HG02852 (cell line): Measurements from ENCODE around the gene HOXC6.

ENCODE experiments used
- ATAC-seq: cut with Tn5 transposase; IDR thresholded peaks from one replicate; pipeline ENCODE4 v1.9.1; 2021; ENCODE audit warnings: mild to moderate bottlenecking, moderate library complexity; ENCODE audit not compliant: unreplicated experiment

Gene HOXC6

DNA sequence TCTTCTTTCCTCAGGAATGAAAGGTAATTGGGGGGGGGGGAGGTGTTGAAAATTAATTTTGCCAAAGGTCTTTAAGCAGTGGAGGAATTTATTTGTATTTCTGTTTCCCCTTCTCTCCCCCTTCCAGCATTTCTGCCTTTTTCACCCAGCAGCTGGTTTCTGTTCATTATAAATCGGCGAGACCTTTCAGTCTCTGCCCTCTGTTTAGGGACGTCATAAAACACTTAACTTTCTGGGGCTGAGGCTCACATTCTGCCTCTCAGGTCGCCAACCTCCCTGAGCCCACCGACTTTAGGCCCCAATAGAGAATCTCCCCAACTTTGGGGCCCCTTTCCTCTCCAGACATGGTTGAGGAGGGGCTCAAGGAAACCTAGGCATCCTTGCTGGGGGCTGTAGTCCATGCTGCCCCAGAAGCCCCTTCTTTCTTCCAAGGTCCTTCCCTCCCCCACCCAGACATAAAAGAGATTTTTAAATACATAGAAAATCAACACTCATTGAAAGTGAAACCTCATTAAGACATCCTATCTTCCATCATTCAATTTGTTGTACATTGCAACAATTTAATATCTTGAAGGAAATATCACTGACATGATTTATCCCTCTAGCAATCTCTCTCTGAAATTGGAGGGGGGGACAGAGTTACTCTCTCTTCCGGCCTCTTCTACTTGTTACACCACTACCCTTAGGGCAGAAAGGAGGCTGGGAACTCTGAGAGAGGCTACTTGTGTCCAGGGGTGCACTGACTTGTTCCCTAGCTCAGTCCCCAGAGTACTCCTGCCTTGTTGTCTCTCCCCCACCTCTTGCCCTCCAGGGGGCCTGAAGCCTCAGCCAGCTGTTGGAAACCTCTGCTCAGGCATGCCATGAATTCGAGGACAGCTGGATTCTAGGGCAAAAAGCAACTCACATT lies 2.5 kb upstream of the HOXC6 start:
- no peak for ATAC-seq

- ATAC-seq = no peak
These were observed 1.4 kb upstream of the HOXC6 start for GRCh38 chr12:54026640-54027441.

DNA sequence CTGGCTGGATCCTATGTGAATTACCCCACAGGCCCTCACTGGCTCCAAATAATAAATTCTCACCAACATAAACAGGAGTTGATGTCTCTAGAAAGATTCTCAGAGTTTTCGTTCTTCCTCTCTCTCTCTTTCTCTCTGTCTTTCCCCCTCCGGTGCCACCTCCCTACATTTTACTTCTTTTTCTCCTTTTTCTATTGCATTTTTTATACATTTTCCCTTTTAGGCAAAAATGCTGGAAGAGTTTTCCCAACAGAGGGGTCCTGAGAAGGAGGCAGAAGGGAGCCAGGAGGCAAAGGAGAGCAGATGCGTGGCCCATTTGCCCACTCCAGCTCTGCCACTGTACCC lies 826 bp upstream of the HOXC6 start:
- no peak for ATAC-seq

GRCh38 chr12:54029529-54030441 lies 1.5 kb downstream of the HOXC6 start:
- no peak for ATAC-seq

DNA sequence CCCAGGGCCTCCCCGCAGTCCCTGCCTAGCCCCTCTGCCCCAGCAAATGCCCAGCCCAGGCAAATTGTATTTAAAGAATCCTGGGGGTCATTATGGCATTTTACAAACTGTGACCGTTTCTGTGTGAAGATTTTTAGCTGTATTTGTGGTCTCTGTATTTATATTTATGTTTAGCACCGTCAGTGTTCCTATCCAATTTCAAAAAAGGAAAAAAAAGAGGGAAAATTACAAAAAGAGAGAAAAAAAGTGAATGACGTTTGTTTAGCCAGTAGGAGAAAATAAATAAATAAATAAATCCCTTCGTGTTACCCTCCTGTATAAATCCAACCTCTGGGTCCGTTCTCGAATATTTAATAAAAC lies 2.2 kb downstream of the HOXC6 start:
- no peak for ATAC-seq

DNA sequence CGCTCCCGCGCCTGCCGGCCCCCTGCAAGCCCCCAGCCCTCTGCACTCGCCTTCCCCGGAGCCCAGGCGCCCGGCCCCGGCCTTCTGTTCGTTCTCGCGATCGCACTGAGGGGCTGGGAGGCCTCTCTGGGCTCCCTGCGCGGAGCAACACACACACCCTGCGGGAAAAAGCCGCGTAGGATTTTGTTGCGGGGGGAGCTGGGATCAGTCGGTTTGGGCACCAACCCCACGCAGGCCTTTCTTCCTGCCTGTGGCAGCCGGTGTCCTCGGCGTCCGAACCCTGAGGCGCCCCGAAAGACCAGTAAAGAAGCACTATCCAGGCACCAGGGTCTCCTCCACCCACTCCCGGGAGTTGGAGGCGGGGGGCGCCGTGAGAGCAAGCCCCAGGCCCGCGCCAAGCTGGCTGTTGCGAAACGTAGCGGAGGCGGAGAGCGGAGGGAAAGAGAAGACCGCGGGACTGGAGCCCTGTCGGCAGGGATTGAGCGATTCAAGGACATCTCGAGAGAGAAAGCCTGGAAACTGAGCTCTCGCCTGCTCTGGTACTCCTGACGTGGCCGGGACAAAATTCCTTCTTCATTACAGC lies 2.7 kb downstream of the HOXC6 start:
- no peak for ATAC-seq

- no peak for ATAC-seq
These were observed 3.2 kb downstream of the HOXC6 start for GRCh38 chr12:54031480-54031879.

DNA sequence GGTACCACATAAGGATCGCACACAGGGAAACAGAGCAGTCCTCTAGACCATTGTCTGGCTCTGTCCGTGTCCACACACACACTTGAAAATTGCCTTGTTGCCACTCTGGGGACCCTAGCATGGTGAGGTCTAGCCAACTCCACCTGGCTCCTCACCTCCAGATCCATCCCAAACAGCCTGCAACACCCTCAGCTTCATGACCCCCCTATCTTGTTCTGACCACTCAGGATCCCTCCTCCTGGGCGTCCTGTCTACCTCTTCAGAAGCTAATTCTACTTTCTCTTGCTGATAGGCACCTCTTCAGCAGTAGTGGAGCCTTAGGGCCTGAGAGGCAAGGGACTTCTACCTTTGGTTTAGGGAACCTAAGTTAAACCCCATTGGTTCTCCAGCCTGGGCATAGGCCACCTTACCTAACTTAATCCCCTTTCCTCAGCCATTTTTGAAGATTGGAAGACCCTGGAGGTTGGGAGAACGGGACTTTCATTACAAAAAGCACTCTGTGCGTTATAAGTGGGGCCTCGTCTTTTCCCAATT lies 3.9 kb downstream of the HOXC6 start:
- no peak for ATAC-seq

GRCh38 chr12:54032627-54033100 lies 4.4 kb downstream of the HOXC6 start, which contains the start of gene HOXC5:
HOXC5 (plus strand) TSS chr12:54033050; CDS start chr12:54033123, 73 bp downstream.
- no peak for ATAC-seq

DNA sequence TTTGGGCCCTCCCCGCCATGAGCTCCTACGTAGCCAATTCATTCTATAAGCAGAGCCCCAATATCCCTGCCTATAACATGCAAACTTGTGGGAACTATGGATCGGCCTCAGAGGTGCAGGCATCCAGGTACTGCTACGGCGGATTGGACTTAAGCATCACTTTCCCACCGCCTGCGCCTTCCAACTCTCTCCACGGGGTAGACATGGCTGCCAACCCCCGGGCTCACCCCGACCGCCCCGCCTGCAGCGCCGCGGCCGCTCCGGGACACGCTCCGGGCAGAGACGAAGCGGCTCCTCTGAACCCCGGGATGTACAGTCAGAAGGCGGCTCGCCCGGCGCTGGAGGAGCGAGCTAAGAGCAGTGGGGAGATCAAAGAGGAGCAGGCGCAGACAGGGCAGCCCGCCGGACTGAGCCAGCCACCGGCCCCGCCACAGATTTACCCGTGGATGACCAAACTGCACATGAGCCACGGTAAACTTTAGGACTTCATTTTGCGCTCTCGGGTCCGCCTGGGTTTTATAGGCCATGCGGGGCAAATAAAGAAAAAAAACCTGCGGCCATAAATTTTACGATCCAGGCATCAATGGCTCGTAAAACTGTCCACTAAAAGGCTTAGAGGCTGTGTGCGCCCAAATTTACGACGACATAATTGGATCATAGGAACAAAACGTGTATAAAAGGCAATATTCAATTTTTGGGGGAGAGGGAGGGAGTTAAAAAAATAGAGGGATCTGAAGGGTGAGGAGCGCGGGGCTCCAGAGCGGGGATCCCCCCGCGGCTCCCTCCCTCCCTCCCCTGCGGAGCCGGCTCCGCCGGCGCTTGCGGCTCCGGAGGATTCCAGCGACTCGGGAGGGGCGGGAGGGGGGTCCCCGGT lies 5.1 kb downstream of the HOXC6 start:
- no peak for ATAC-seq

DNA sequence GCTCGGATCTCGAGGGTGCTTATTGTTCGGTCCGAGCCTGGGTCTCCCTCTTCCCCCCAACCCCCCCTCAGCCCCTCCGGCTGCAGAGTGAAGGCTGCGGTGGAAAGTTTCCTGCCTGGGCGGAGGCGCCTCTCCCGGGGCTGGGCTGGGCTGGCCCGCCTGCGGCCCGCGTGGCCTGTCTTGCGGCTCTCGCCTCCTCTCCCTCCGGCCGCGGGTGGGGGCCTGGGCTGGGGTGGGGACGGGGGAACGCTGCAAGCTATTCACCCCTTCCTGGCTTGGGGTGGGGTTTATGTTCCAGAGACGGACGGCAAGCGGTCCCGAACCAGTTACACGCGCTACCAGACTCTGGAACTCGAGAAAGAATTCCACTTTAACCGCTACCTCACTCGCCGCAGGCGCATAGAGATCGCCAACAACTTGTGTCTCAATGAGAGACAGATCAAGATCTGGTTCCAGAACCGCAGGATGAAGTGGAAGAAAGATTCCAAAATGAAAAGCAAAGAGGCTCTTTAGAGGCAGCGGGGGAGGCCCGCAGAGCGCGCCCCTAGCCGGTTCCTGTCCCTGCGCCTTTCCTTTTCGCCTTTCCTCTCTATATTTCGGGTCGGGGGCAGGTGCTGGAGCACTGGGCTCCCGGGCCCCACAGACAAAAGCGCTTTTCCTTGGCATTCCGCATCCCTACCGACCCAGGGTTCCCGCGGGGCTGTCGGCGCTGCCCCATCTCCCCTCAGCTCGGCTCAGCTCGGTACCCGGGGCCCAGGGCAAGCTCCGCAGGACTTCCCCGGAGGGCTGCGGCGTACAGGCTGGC lies 5.9 kb downstream of the HOXC6 start:
- no peak for ATAC-seq

DNA sequence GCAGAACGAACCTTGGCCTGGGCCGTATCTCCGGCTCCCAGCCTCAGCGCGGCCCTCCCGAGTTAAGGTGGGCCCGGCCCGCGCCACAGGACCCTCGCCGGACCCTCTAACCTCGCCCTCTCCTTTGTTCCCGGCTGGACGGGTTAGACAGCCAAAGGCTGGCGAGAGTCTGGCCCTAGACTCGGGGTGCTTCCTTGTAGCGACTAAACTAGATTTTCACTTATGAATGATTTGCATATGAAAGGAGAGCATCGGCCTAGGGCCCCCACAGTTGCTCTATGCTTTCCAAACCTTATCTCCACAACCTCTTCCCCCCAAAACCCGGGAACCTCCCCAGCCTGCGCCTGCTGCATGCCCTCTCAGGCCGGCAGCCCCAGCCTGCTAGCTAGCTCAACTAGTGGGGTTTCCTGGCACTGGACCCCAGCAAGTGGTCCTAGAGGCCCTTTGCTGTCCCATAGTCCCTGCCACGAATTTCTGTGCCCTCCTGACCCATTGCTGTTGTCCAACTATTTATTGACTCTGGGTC lies 6.6 kb downstream of the HOXC6 start:
- no peak for ATAC-seq

- ATAC-seq = no peak
These were observed 7.5 kb downstream of the HOXC6 start for GRCh38 chr12:54035568-54036264.

DNA sequence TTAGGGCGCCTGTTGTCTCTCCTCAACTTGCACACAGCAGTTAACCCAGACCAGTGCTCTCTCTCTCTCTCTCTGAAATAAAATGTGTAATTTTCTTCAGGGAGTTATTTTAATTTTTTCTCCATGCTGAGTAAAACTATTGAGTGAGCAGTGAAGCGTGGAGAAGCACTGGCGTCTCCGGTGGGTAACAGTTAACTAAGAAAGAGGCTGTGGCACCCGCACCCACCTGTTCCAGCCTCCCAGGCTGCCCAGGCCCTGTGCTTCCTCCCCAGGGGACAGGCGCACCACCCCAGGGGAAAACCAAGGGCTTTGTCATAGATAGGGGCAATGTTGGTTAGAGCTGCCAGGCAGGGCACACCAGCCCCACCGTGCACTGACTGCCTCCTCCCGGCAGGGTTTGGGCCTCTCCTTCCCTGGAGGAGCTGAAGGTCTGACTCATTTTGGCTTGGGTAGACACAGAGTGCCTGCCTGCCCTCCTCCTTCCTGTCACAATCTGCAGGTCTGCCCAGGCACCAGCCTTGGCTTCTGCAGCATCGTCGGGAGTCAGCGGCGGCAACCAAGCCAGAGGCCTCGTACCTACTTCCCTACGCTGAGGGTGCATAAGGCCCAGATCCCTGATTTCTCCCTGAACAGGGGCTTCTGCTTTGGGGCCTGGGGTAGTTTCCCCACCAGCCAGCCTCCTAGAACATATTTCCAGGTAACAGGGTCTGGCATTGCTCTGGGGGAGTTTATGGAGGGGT lies 8.6 kb downstream of the HOXC6 start:
- ATAC-seq = no peak

DNA sequence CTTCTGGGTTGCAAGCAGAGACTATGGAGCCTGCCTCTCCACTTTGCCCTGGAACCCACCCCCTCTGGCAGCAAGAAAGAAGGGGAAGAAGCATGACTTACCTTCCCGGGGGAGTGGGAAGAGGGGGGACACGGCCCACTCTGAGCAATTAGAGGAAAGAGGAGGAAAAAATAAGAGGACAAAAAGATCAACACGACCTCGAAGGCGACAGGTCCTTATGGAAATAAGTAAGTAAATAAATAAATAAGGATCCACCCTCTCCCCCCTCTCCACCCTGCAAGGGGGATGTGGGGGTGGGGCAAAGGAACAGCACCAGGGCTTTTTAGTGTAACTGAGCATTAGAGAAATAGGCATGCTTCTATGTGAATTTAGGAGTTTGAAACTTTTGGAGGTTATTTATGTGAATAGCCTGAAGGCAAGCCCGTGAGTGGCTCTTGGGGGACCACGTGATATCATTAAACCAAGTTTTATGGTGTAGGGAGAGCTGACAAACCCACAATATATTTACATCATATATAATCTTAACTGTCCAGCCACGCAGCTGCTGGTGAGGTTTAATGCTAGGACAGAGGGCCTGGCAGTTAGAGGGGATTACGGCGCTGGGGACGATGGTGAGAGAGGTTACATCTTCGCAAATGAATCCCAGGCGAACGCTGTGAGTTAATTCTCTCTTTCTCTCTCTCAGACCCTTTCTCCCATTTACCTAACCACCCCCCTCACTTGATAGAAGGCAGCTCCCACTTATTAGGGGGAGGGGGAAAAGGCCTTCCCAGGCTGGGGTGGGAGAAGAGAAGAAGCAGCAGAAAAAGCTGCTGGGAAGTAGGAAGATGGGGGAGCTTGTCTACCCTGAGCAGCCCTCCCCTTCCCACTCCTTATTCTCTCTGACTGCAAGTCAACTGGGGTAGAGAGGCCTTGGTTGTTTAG lies 9.4 kb downstream of the HOXC6 start:
- ATAC-seq = no peak

GRCh38 chr12:54038284-54038870 lies 10.1 kb downstream of the HOXC6 start:
- ATAC-seq = no peak
